Hematopoietic multipotent progenitor cell treated with erythropoietin and hydrocortisone succinate and interleukin-3 and kit ligand, for 15 days (in vitro differentiated cells): ENCODE measurements around the gene ACVR2B.
A peak's percentile ranks its signal among the peaks of the same experiment; 100 is the strongest.
"Not testable (repeated sequence)": the region's sequence is repeated elsewhere in the genome, so short reads cannot be mapped to it uniquely, and the experiment has no call there.

ENCODE experiments used
- DNase-seq: peaks from one replicate; pipeline ENCODE4 v3.0.0-alpha.2; 2015; ENCODE audit warnings: low spot score

ACVR2B gene

GRCh38 chr3:38453075-38453912, at the start of gene ACVR2B:
TSS of gene ACVR2B (plus strand) at chr3:38453890. CDS start at chr3:38454323, 433 bp downstream.
- peak; percentile 55 for DNase-seq

- DNase-seq = no peak
Measured at GRCh38 chr3:38404286-38404685, 49.4 kb upstream of the ACVR2B start.

- DNase-seq = no peak
Measured at GRCh38 chr3:38411591-38411990, 42.1 kb upstream of the ACVR2B start.

GRCh38 chr3:38420758-38421157, 32.9 kb upstream of the ACVR2B start:
- not testable (repeated sequence) for DNase-seq

GRCh38 chr3:38421679-38422336, 31.9 kb upstream of the ACVR2B start:
- no peak for DNase-seq

- DNase-seq = not testable (repeated sequence)
Measured at GRCh38 chr3:38426798-38427426, 26.8 kb upstream of the ACVR2B start.

GRCh38 chr3:38432871-38433658, 20.6 kb upstream of the ACVR2B start:
- not testable (repeated sequence) for DNase-seq

GRCh38 chr3:38433661-38434060, 20.0 kb upstream of the ACVR2B start:
- DNase-seq = not testable (repeated sequence)

GRCh38 chr3:38438436-38439069, 15.1 kb upstream of the ACVR2B start:
- not testable (repeated sequence) for DNase-seq

GRCh38 chr3:38443205-38443604, 10.5 kb upstream of the ACVR2B start:
- DNase-seq = not testable (repeated sequence)

GRCh38 chr3:38446085-38446686, 7.5 kb upstream of the ACVR2B start:
- DNase-seq = no peak

- no peak for DNase-seq
Measured at GRCh38 chr3:38446812-38447211, 6.9 kb upstream of the ACVR2B start.

- no peak for DNase-seq
Measured at GRCh38 chr3:38450853-38451252, 2.8 kb upstream of the ACVR2B start.

- no peak for DNase-seq
Measured at GRCh38 chr3:38453913-38454177, 155 bp downstream of the ACVR2B start.

- peak; percentile 15 for DNase-seq
Measured at GRCh38 chr3:38454178-38454883, 641 bp downstream of the ACVR2B start.

- no peak for DNase-seq
Measured at GRCh38 chr3:38454884-38455638, 1.4 kb downstream of the ACVR2B start.

GRCh38 chr3:38455639-38456430, 2.1 kb downstream of the ACVR2B start:
- DNase-seq = no peak

- no peak for DNase-seq
Measured at GRCh38 chr3:38457111-38458003, 3.7 kb downstream of the ACVR2B start.
